H9 (cell line): ENCODE measurements around the gene SPN. TPM values are rescaled to one million over a fixed set of nuclear protein-coding genes. Genes with fewer than 3 reads are reported as not detected.
"Not testable (repeated sequence)": the region's sequence is repeated elsewhere in the genome, so short reads cannot be mapped to it uniquely, and the experiment has no call there.

Experiments
- DNase-seq: peaks from one replicate; pipeline ENCODE4 v3.0.0-alpha.2; 2017
- H2AFZ ChIP-seq: one replicate; pipeline ENCODE4 v1.6.1; 2013; ENCODE audit warnings: mild to moderate bottlenecking, low read length, control low read depth, moderate library complexity
- H2AK5ac ChIP-seq: 2 replicates; pipeline ENCODE4 v1.6.1; 2013; ENCODE audit warnings: low read length, control low read depth, mixed read lengths; ENCODE audit not compliant: insufficient read length
- H2BK120ac ChIP-seq: one replicate; pipeline ENCODE4 v1.6.1; 2013; ENCODE audit warnings: low read depth, mild to moderate bottlenecking, low read length, control low read depth, inconsistent platforms; ENCODE audit not compliant: poor library complexity, severe bottlenecking
- H2BK12ac ChIP-seq: 2 replicates; pipeline ENCODE4 v1.6.1; 2013; ENCODE audit warnings: low read length, control low read depth, mixed read lengths, low read depth; ENCODE audit not compliant: insufficient read length
- H2BK15ac ChIP-seq: 2 replicates; pipeline ENCODE4 v1.6.1; 2013; ENCODE audit warnings: low read depth, low read length, control low read depth
- H2BK20ac ChIP-seq: one replicate; pipeline ENCODE4 v1.6.1; 2013; ENCODE audit warnings: low read depth, mild to moderate bottlenecking, low read length, control low read depth, inconsistent platforms; ENCODE audit not compliant: poor library complexity, severe bottlenecking
- H2BK5ac ChIP-seq: 2 replicates; pipeline ENCODE4 v1.6.1; 2013; ENCODE audit warnings: low read length, control low read depth, mixed read lengths; ENCODE audit not compliant: insufficient read length
- H3K14ac ChIP-seq: 2 replicates; pipeline ENCODE4 v1.6.1; 2013; ENCODE audit warnings: low read length, control low read depth; ENCODE audit not compliant: insufficient read depth
- H3K18ac ChIP-seq: 2 replicates; pipeline ENCODE4 v1.6.1; 2013; ENCODE audit warnings: low read depth, mild to moderate bottlenecking, mixed read lengths, low read length, control low read depth; ENCODE audit not compliant: insufficient read length
- H3K23ac ChIP-seq: 2 replicates; pipeline ENCODE4 v1.6.1; 2013; ENCODE audit warnings: low read length, control low read depth, mixed read lengths, low read depth; ENCODE audit not compliant: insufficient read length
- H3K23me2 ChIP-seq: 2 replicates; pipeline ENCODE4 v1.6.1; 2013; ENCODE audit warnings: low read depth, mild to moderate bottlenecking, mixed read lengths, low read length, control low read depth; ENCODE audit not compliant: insufficient read length, poor library complexity, severe bottlenecking
- H3K27ac ChIP-seq: 2 replicates; pipeline ENCODE4 v1.5.1; 2013; ENCODE audit warnings: low read length, control low read depth, mixed read lengths, low read depth; ENCODE audit not compliant: insufficient read length
- H3K27me3 ChIP-seq: 2 replicates; pipeline ENCODE4 v1.6.1; 2013; ENCODE audit warnings: low read length, control low read depth, inconsistent platforms; ENCODE audit not compliant: insufficient read depth
- H3K4ac ChIP-seq: 2 replicates; pipeline ENCODE4 v1.6.1; 2013; ENCODE audit warnings: low read depth, mild to moderate bottlenecking, control low read depth, inconsistent platforms, low read length, moderate library complexity
- H3K4me1 ChIP-seq: 2 replicates; pipeline ENCODE4 v1.6.1; 2013; ENCODE audit warnings: low read length, control low read depth, inconsistent platforms; ENCODE audit not compliant: insufficient read depth
- H3K4me2 ChIP-seq: 2 replicates; pipeline ENCODE4 v1.6.1; 2013; ENCODE audit warnings: low read length, control low read depth, mixed read lengths; ENCODE audit not compliant: insufficient read length, insufficient read depth
- H3K56ac ChIP-seq: 2 replicates; pipeline ENCODE4 v1.6.1; 2013; ENCODE audit warnings: low read depth, mild to moderate bottlenecking, mixed read lengths, low read length, control low read depth; ENCODE audit not compliant: insufficient read length
- H3K79me1 ChIP-seq: 2 replicates; pipeline ENCODE4 v1.6.1; 2013; ENCODE audit warnings: low read depth, mild to moderate bottlenecking, moderate library complexity, low read length, control low read depth, inconsistent platforms; ENCODE audit not compliant: insufficient read depth, poor library complexity, severe bottlenecking
- H3K79me2 ChIP-seq: 2 replicates; pipeline ENCODE4 v1.6.1; 2013; ENCODE audit warnings: low read length, control low read depth, inconsistent platforms; ENCODE audit not compliant: insufficient read depth
- H3K9ac ChIP-seq: 2 replicates; pipeline ENCODE4 v1.6.1; 2013; ENCODE audit warnings: low read length, control low read depth, mixed read lengths; ENCODE audit not compliant: insufficient read length; ENCODE audit errors: extremely low read depth
- H3K9me3 ChIP-seq: one replicate; pipeline ENCODE4 v1.6.1; 2013; ENCODE audit warnings: low read depth, low read length, inconsistent platforms; ENCODE audit not compliant: control insufficient read depth
- H3T11ph ChIP-seq: one replicate; pipeline ENCODE4 v1.6.1; 2013; ENCODE audit warnings: mild to moderate bottlenecking, low read length, control low read depth, inconsistent platforms
- H4K20me1 ChIP-seq: one replicate; pipeline ENCODE4 v1.6.1; 2013; ENCODE audit not compliant: control insufficient read depth, insufficient read length, insufficient read depth
- H4K5ac ChIP-seq: 2 replicates; pipeline ENCODE4 v1.6.1; 2013; ENCODE audit warnings: low read depth, mild to moderate bottlenecking, mixed read lengths, low read length, control low read depth; ENCODE audit not compliant: insufficient read length
- H4K8ac ChIP-seq: replicated peaks from 2 replicates; pipeline ENCODE4 v1.6.1; 2013; ENCODE audit warnings: low read length, control low read depth, mixed read lengths, low read depth; ENCODE audit not compliant: insufficient read length
- H4K91ac ChIP-seq: 2 replicates; pipeline ENCODE4 v1.6.1; 2013; ENCODE audit warnings: low read depth, mild to moderate bottlenecking, moderate library complexity, mixed read lengths, low read length, control low read depth; ENCODE audit not compliant: insufficient read length
- H3K27ac Mint-ChIP-seq, 3 experiments: 2 replicates in 2 of 3; 3 replicates in 1 of 3; pipeline ENCODE4 v1.8.0; 2020 to 2021; ENCODE audit warnings: mixed read lengths in 3 of 3, mild to moderate bottlenecking in 1 of 3, moderate library complexity in 1 of 3
- H3K27me3 Mint-ChIP-seq: 2 replicates; pipeline ENCODE4 v1.8.0; 2021; ENCODE audit warnings: low read depth, mild to moderate bottlenecking, moderate library complexity, mixed read lengths
- H3K36me3 Mint-ChIP-seq, 3 experiments: 2 replicates in 2 of 3; 3 replicates in 1 of 3; pipeline ENCODE4 v1.8.0; 2020 to 2021; ENCODE audit warnings: low read depth in 3 of 3, mixed read lengths in 3 of 3; ENCODE audit not compliant: insufficient read depth in 1 of 3
- H3K4me1 Mint-ChIP-seq, 2 experiments: 2 replicates each; pipeline ENCODE4 v1.8.0; 2020; ENCODE audit warnings: mixed read lengths in 2 of 2
- H3K4me3 Mint-ChIP-seq, 2 experiments: 2 replicates in 1 of 2; 3 replicates in 1 of 2; pipeline ENCODE4 v1.8.0; 2020 to 2021; ENCODE audit warnings: mild to moderate bottlenecking in 2 of 2, mixed read lengths in 2 of 2, moderate library complexity in 1 of 2
- H3K9me3 Mint-ChIP-seq, 2 experiments: 2 replicates in 1 of 2; 3 replicates in 1 of 2; pipeline ENCODE4 v1.8.0; 2020; ENCODE audit warnings: mild to moderate bottlenecking in 2 of 2, mixed read lengths in 2 of 2, moderate library complexity in 1 of 2
- CTCF ChIP-seq: fragments of 200-600 bp; sonication (generic); conservative IDR thresholded peaks from 3 replicates; pipeline ENCODE4 v1.8.0; 2021; ENCODE audit warnings: antibody characterized with exemption, mild to moderate bottlenecking
- WGBS: extraction: QIAGEN DNeasy Blood & Tissue Kit; methylation state at CpG from one replicate; pipeline ENCODE4 v1.1.7; 2013; ENCODE audit warnings: missing lambda C conversion rate, low lambda C conversion rate, mixed read lengths; ENCODE audit not compliant: insufficient read length; ENCODE audit errors: extremely low coverage; 5-methylcytosine and 5-hydroxymethylcytosine counted together
- total RNA-seq: library from RNA; stranded (reverse); gene quantifications from 2 replicates; pipeline ENCODE4 v1.2.1, GENCODE V29; 2021

Gene SPN
- total RNA-seq, 1 experiment from 2014 or later, result 0.77 TPM

DNA sequence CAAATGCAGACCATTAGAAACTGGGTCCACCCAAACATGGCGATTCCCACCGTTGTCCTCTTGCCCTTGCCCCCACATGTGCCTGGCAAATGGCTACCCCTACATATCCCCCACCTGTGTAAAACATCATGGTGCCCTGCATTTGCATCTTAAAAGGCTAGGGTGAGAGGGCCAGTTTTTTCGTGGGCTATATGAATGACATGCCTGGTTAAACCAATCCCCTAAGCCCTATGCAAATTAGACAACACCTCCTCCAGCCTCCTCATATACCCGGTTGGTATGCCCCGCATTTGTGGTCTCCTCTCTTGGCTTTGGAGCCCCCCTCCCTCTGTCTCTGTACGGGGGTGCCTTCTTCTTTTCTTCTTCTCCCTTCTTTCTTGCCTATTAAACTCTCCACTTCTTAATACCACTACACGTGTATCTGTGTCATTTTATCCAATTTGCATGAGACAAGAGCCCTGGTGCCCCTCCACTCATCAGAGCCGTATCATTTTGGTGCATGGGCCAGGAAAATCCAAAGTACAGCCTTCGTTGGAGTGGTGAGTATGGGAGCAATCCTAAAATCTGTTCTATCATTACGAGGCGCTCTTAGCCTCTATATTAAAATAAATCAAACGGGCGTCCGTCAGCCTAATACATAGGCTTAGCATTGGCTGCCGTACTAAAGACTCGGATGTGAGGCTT lies 46.0 kb downstream of the SPN start:
- peak overlapping the region; percentile 97 for H3K9ac ChIP-seq
- no peaks in the 10 kb centered on the region for H3K27me3 ChIP-seq
- Mint-ChIP-seq H3K4me3 (peak overlapping the region; percentile 88 to 91), H3K27ac (peak overlapping the region; percentile 97 to 98 (median 97)), H3K36me3 (peaks cover 26 to 34% (median 28%) of the 10 kb centered on the region in 3 experiments; a peak in 6 of 7 replicates), H3K27me3 (no peaks in the 10 kb centered on the region), H3K9me3 (no peaks in the 10 kb centered on the region; a peak in 1 of 5 replicates), H3K4me1 (peaks cover 30 to 31% of the 10 kb centered on the region in 2 experiments)
- peaks cover 14% of the 10 kb centered on the region; the same call in 1 of the 2 replicates for H3K79me2 ChIP-seq
- H3K23ac ChIP-seq, result no peak overlapping the region
- H3K56ac ChIP-seq, result no peak overlapping the region
- no CpG with 5 or more reads among the region's 16 CpGs for WGBS
- no peak overlapping the region for H2BK20ac ChIP-seq
- H4K20me1 ChIP-seq, result no peaks in the 10 kb centered on the region
- no peaks in the 10 kb centered on the region for H3K9me3 ChIP-seq
- peaks cover 2% of the 10 kb centered on the region; the same call in 1 of the 2 replicates for H3K4me1 ChIP-seq
- H3K14ac ChIP-seq, result peak overlapping the region; percentile 70; the same call in 1 of the 2 replicates
- TF ChIP-seq CTCF, result no peak
- H3K4me2 ChIP-seq, result peak overlapping the region; percentile 91
- no peak overlapping the region for H2BK12ac ChIP-seq
- H3T11ph ChIP-seq, result peak overlapping the region; percentile 75
- no peak overlapping the region for H4K8ac ChIP-seq
- H3K23me2 ChIP-seq, result peaks cover 11% of the 10 kb centered on the region
- peak overlapping the region; percentile 86 for H2BK120ac ChIP-seq
- no peak overlapping the region for H4K91ac ChIP-seq
- H3K4ac ChIP-seq, result peak overlapping the region; percentile 79; the same call in 1 of the 2 replicates
- peak overlapping the region; percentile 58 for H3K18ac ChIP-seq
- H3K79me1 ChIP-seq, result no peaks in the 10 kb centered on the region
- H2BK15ac ChIP-seq, result no peak overlapping the region
- H3K27ac ChIP-seq, result peak overlapping the region; percentile 95
- no peak overlapping the region for H4K5ac ChIP-seq
- H2AFZ ChIP-seq, result no peak overlapping the region
- no peak overlapping the region for H2AK5ac ChIP-seq
- H2BK5ac ChIP-seq, result no peak overlapping the region
- peak; percentile 95 for DNase-seq

DNA sequence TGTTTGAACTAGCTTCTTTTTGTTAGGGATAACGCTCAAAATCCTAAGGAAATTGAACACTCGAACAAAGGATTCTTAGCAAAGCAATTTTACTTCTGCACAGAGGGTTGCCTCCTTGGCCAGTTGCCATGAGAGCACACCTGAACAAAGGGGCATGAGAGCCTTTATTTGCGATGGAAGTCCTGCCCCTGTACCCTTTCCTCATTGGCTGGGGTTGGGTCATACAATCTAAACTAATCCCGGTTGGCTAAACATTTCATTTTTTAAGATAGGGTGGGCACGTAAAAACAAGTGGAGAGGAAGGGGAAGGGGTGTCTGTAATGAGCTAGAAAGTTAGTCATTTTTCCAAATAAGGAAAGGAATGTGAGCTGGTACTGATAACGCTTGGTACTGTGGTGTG lies 46.6 kb downstream of the SPN start:
- H2BK12ac ChIP-seq, H2AFZ ChIP-seq, H4K8ac ChIP-seq, H2BK15ac ChIP-seq, H4K5ac ChIP-seq, H2AK5ac ChIP-seq, H3K27me3 Mint-ChIP-seq, H4K91ac ChIP-seq, H3K9me3 ChIP-seq, H3K23ac ChIP-seq, H3K4me1 ChIP-seq, H2BK5ac ChIP-seq, H3K79me1 ChIP-seq, H4K20me1 ChIP-seq, H3K9me3 Mint-ChIP-seq, H2BK20ac ChIP-seq, H3K27me3 ChIP-seq: not testable (repeated sequence)
- Histone ChIP-seq H3K27ac (peak overlapping the region; percentile 95), H3K4me2 (peak overlapping the region; percentile 91), H3K9ac (peak overlapping the region; percentile 97), H3K23me2 (peaks cover 11% of the 10 kb centered on the region), H3T11ph (peak overlapping the region; percentile 75), H3K14ac (peak overlapping the region; percentile 70; the same call in 1 of the 2 replicates), H3K56ac (peak overlapping the region; percentile 69), H3K4ac (peak overlapping the region; percentile 79; the same call in 1 of the 2 replicates), H3K18ac (peak overlapping the region; percentile 58), H2BK120ac (peak overlapping the region; percentile 86), H3K79me2 (peaks cover 14% of the 10 kb centered on the region; the same call in 1 of the 2 replicates)
- Mint-ChIP-seq H3K4me1 (peaks cover 30 to 33% of the 10 kb centered on the region in 2 experiments), H3K27ac (peak overlapping the region; percentile 97 to 98 (median 97)), H3K36me3 (peaks cover 28 to 37% (median 29%) of the 10 kb centered on the region in 3 experiments; a peak in 6 of 7 replicates), H3K4me3 (peak overlapping the region; percentile 88 to 91)
- WGBS, result no CpG with 5 or more reads among the region's 6 CpGs
- DNase-seq, result peak; percentile 71
